ENCODE measurements around the gene SGCE.

SGCE gene

DNA sequence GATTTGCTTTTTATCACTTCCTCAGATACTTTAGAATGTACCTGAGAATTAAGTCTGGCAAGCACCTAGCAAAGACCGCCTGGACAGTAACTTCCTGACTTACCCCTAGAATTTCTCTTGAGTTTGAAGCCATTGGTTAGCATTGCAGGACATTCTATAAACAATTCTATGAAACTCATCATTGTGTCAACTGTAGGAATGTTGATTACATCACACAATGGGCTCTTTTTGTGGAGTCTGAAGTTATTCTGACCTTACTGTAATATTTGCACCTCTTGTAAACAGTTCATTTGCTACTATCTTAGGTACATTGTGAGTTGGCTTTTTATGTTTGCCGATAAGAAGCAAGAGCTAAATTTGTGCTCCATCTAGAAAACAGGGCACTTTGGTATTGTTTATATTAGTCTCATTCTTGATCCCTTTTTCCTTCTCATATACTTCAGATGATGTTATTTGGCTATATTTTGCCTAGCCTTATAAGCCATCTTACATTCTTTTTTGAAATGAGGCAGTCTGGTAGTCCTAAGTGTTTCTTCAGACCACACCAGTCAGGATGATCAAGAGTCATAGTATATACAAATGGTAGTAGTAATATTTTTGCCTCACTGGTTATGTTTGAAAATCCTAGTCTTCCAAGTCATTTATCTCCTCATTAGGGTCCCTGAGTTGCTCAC lies 94.0 kb downstream of the SGCE start:
- no peak for DNase-seq

GRCh38 chr7:94559972-94560371 lies 96.0 kb downstream of the SGCE start:
- DNase-seq: no peak

DNA sequence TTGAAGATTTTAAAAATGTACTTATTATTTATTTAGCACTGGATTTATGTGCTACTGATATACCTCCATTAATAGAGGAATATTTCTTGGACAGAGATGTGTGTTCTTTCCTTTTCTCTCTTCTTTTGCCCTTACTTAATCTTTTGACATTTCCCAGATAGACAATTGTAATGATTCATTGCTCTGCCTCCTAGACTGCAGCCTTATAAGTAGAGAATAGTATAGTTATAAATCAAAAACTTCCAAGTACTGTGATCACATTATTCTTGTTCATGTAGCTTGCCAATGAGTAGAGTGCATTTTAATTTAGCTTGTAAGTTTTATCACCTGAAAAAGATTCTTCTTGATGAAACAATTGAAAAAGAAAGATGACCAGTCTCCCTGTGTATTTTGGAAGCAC lies 98.7 kb downstream of the SGCE start:
- no peak for DNase-seq

GRCh38 chr7:94556028-94556427 lies 99.9 kb downstream of the SGCE start:
- no peak for DNase-seq

DNA sequence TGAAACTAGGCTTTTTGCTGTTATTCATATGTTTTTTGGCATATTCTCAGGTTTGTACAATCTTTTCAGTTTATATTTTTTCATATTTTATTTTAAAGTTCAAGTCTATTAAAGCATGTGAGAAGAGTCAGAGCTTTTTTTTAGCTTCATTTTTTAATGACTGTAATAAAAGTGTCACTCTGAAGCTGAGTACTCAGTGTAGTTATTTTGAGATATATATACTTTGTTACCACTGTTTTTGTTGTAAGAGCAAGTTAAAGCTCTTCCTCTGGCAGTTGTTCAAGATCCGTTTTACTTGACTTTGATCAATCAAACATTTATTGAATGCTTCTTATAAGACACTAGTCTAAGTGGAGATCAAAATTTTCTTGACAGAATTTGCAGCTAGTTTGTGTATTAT lies 108.8 kb downstream of the SGCE start:
- no peak for DNase-seq

DNA sequence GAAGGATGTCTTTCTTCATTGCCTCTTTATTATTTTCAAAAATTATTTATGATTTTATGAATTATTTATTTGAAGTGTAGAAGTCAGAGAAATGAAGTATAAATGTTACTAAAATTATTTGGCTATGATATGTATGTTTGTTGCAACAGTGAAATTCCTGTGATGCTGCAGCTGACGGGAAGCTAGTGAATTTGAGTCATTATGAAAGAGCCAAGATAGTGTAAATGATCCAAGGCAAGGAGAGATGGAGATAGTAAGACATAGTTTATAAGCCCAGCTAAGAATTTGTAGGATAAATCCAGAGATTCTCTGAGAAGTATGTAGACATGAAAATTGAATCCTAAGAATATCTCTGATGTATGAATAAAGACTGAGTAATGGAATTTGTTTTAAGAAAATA lies 115.5 kb downstream of the SGCE start:
- DNase-seq: no peak
